IPS-20b (cell line): Measurements from ENCODE around the gene PMEPA1.

Source experiments
- H3K27ac ChIP-seq: one replicate; pipeline ENCODE4 v1.5.1; 2013; ENCODE audit warnings: low read length
- H3K27me3 ChIP-seq: 2 replicates; pipeline ENCODE4 v1.6.1; 2013; ENCODE audit warnings: mild to moderate bottlenecking, low read length, inconsistent platforms; ENCODE audit not compliant: insufficient read depth
- H3K36me3 ChIP-seq: 2 replicates; pipeline ENCODE4 v1.6.1; 2013; ENCODE audit warnings: low read depth, mild to moderate bottlenecking, inconsistent platforms, low read length, moderate library complexity; ENCODE audit not compliant: insufficient read depth
- H3K4me1 ChIP-seq: 2 replicates; pipeline ENCODE4 v1.6.1; 2013; ENCODE audit warnings: mild to moderate bottlenecking, control low read depth, inconsistent platforms, low read length, moderate library complexity; ENCODE audit not compliant: insufficient read depth
- H3K4me3 ChIP-seq: 2 replicates; pipeline ENCODE4 v1.5.1; 2013; ENCODE audit warnings: mild to moderate bottlenecking, low read length, inconsistent platforms
- H3K9ac ChIP-seq: 2 replicates; pipeline ENCODE4 v1.6.1; 2013; ENCODE audit warnings: low read depth, mild to moderate bottlenecking, inconsistent platforms, low read length, moderate library complexity
- H3K9me3 ChIP-seq: 2 replicates; pipeline ENCODE4 v1.6.1; 2013; ENCODE audit warnings: mild to moderate bottlenecking, low read depth, low read length, inconsistent platforms; ENCODE audit not compliant: insufficient read depth

The PMEPA1 gene

DNA sequence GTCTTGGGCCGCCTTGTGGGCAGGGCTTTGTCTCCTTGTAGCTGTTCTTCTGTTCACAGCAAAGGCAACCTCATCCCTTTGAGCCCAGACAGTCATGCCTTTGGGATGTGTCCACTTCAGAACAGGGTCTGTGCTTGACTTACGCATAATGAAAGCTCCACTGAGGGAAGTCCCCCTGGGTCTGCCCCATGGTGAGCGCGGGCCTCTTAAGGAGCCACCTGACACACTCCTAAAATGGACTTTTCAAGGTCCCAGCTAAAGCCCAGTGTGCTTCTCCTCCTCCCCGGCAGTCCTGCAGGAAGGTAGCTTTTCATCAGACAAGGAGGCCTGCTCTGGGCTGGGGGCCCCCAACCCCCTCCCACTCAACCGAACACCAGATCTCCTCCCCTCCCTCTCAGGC, 24.9 kb upstream of the PMEPA1 start:
- H3K27me3 ChIP-seq, result no peaks in the 10 kb centered on the region
- H3K27ac ChIP-seq, result no peak overlapping the region
- no peaks in the 10 kb centered on the region for H3K36me3 ChIP-seq
- no peak overlapping the region for H3K9ac ChIP-seq
- H3K9me3 ChIP-seq, result no peaks in the 10 kb centered on the region
- no peak overlapping the region for H3K4me3 ChIP-seq
- no peaks in the 10 kb centered on the region for H3K4me1 ChIP-seq

DNA sequence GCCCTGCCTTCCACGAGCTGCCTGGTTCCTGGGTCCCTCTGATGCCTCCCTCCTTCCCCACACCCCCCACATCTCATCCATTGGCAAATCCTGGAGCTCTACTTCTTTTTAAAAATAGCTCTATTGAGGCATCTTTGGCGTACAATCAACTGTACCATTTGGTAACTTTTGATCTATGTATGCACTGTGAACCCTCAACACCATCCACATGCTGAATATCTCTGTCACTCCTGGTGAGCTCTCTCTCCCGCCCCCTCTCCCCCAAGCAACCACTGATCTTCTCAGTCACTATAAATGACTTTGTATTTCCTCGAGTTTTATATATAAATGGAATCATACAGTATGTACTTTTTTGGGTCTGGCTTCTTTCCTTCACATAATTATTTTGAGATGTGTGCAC, 22.4 kb upstream of the PMEPA1 start:
- H3K9me3 ChIP-seq, result no peaks in the 10 kb centered on the region
- no peaks in the 10 kb centered on the region for H3K36me3 ChIP-seq
- no peaks in the 10 kb centered on the region for H3K4me1 ChIP-seq
- H3K27ac ChIP-seq, result no peak overlapping the region
- H3K9ac ChIP-seq, result no peak overlapping the region
- H3K4me3 ChIP-seq, result no peak overlapping the region
- no peaks in the 10 kb centered on the region; the same call in 1 of the 2 replicates for H3K27me3 ChIP-seq

DNA sequence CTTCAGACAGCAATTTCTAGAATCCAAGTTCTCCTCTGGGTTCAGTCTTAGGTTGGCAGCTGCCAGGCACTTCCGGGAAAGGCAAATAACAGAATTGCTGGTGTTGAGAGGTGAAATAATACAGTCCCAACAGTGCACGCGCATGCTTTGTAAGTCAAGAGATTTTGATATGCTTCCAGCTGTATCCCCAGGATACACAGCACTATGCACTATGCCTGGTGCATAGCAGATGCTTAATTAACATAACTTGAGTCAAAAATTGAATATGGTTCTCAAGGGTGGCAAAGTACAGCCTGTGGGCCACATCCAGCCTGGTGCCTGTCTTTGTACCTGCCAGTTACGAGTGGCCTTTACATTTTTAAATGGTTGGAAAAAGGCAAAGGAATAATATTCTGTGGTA, 18.9 kb upstream of the PMEPA1 start:
- Histone ChIP-seq H3K4me1 (no peaks in the 10 kb centered on the region), H3K27ac (no peak overlapping the region), H3K9ac (no peak overlapping the region), H3K9me3 (no peaks in the 10 kb centered on the region), H3K36me3 (no peaks in the 10 kb centered on the region), H3K27me3 (no peaks in the 10 kb centered on the region; the same call in 1 of the 2 replicates), H3K4me3 (no peak overlapping the region)

DNA sequence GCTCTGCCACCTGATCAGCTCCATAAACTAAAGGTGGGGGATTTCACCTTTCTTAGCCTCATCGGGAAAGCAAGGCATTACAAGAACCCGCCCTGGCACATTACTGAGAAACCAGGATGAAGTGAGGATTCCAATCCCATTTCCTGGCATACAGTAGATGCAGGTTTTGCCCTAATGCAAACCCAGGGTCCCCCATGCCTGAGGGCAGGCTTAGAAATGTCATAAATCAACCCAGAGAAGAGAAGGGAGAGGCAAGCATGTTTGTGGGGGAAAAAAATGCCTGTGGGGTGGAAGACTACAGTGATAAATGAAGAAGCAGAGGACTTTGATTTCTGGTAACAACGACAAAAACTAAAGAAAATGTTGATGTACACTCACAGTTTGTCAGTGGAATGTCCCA, 18.0 kb upstream of the PMEPA1 start:
- H3K36me3 ChIP-seq, result no peaks in the 10 kb centered on the region
- no peak overlapping the region for H3K27ac ChIP-seq
- H3K4me1 ChIP-seq, result peaks cover 4% of the 10 kb centered on the region; the same call in 1 of the 2 replicates
- no peak overlapping the region for H3K9ac ChIP-seq
- no peaks in the 10 kb centered on the region; the same call in 1 of the 2 replicates for H3K27me3 ChIP-seq
- H3K9me3 ChIP-seq, result no peaks in the 10 kb centered on the region
- H3K4me3 ChIP-seq, result no peak overlapping the region

DNA sequence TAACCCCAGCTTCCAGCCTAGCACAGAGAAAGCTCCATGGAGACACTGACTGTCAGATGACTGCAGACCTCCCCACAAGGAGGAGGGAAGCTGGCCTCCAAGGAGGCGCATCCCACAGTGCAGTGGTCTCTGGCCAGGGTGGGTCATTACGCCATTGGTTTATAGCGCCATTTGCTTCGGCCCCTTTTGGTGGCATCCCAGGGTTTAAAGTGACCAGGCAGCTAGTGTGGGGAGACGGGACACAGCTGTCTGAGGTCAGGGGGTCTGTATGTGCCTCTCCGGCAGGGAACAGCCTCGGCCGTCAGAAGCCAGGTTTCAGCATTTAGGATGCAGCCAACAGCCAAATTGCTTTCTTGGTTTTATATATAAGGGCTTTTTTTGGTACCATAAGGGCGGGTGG, 15.8 kb upstream of the PMEPA1 start:
- Histone ChIP-seq H3K4me1 (peaks cover 9% of the 10 kb centered on the region; the same call in 1 of the 2 replicates), H3K9me3 (no peaks in the 10 kb centered on the region), H3K27ac (no peak overlapping the region)

DNA sequence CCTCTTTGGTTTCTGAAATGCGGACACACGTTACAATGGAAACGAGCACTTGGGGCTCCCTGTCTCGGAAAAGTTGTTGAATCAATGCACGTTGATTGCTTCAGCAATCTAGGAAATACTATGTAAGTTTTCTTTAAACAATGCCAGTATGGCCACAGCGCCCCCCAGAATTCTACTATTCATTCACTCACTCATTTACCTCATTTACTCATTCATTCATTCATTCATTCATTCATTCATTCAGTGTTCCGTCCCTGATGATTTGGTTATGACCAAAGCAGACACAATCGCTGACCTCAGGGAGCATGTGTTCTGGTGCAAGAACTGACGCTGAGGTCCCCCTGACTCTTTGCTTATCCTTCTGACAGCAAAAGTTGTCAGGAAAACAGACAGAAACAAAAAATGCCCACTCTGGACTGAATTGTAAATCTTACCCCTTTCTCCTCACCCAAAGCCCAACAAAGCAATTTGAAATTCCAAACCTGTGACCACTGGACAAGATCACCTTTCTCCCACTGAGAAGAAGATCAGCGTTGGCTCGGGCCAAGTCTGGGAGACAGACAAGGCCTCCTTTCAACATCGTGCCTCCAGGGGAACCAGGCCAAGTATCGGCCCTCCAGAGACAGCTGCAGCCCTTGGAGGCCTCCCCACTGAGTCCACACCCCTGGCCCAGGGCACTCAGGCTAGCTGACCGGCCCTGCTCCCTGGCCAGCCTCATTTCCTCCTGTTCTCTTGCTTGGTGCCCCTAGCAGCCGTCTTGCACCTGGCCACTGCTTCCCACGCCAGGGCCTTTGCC, 15.0 kb upstream of the PMEPA1 start:
- H3K9me3 ChIP-seq, result no peaks in the 10 kb centered on the region
- H3K4me1 ChIP-seq, result peaks cover 9% of the 10 kb centered on the region; the same call in 1 of the 2 replicates
- H3K9ac ChIP-seq, result no peak overlapping the region
- no peaks in the 10 kb centered on the region for H3K36me3 ChIP-seq
- H3K27me3 ChIP-seq, result no peaks in the 10 kb centered on the region; the same call in 1 of the 2 replicates
- no peak overlapping the region for H3K4me3 ChIP-seq
- no peak overlapping the region for H3K27ac ChIP-seq

More for the DNA sequence above, 15.8 kb upstream of the PMEPA1 start:
- no peak overlapping the region for H3K4me3 ChIP-seq
- no peak overlapping the region for H3K9ac ChIP-seq
- H3K36me3 ChIP-seq, result no peaks in the 10 kb centered on the region
- no peaks in the 10 kb centered on the region; the same call in 1 of the 2 replicates for H3K27me3 ChIP-seq

DNA sequence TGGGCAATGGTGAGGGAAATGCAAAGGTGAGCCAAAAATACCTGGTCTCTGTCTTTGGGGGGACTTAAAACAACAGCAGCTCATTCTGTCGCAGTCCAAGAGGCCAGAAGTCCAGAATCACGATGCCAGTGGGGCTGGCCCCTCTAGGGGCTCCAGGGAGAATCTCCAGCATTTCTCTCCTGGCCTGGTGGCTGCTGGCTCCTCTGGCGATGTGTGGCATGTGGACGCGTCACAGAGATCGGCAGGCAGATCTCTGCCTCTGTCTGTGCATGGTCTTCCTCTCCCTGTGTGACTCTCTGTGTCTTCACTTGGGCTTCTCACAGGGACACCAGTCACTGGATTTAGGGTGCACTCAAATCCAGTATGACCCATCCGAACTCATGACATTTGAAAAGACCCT, 14.0 kb upstream of the PMEPA1 start:
- Histone ChIP-seq H3K9ac (no peak overlapping the region), H3K27ac (no peak overlapping the region), H3K27me3 (no peaks in the 10 kb centered on the region; the same call in 1 of the 2 replicates), H3K9me3 (no peaks in the 10 kb centered on the region), H3K4me3 (no peak overlapping the region), H3K4me1 (peaks cover 12% of the 10 kb centered on the region; the same call in 1 of the 2 replicates), H3K36me3 (no peaks in the 10 kb centered on the region)

DNA sequence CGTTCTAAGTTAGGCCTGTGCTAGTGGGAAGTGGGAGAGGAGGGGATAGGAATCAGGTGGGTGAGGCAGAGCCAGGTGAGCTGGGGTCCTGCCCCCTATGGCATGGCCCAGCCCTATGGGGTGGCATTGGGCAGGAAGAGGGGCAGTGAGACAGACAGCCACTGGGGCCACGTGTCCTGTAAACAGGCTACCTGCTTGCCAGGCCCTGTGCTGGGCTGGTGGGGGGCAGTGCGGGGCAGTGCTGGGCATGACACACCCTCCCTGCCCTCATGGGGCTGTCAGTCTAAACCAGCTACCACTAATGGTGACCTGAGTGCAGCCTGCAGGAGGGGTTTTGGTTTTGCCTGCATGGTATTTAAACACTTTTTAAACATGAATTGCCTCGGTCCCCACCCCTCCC, 10.1 kb upstream of the PMEPA1 start:
- Histone ChIP-seq H3K4me3 (no peak overlapping the region), H3K27ac (no peak overlapping the region), H3K4me1 (peaks cover 14% of the 10 kb centered on the region; the same call in 1 of the 2 replicates), H3K27me3 (no peaks in the 10 kb centered on the region), H3K9me3 (no peaks in the 10 kb centered on the region), H3K9ac (no peak overlapping the region), H3K36me3 (no peaks in the 10 kb centered on the region)

DNA sequence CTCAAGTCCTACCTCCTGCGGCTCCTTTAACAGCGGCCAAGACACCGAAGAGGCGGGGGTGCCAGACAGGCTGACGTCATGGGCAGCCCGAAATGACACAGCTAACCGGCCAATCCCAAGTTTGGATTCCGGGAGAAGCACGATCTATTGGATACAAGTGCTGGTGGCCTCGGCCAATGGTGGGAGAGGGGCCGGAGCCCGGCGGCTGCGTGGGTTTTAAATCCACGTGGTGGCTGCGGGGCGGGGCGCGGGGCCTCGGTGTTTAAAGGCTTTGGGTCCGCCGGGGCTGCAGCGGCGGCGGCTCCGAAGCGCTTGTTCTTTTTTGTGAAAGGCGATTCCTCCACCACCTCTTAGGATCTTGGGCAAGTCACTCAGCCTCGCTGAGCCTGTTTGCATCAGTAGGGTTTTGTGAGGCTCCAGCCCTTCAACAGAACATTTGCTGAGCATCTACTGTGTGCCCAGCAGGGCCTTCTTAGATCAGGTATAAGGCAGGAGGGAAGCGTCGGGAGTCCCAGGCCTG, 8.7 kb upstream of the PMEPA1 start:
- Histone ChIP-seq H3K36me3 (no peaks in the 10 kb centered on the region), H3K9me3 (no peaks in the 10 kb centered on the region), H3K9ac (peak overlapping the region; percentile 70; the same call in 1 of the 2 replicates), H3K4me1 (peaks cover 14% of the 10 kb centered on the region; the same call in 1 of the 2 replicates), H3K4me3 (peak overlapping the region; percentile 72), H3K27me3 (no peaks in the 10 kb centered on the region), H3K27ac (no peak overlapping the region)

DNA sequence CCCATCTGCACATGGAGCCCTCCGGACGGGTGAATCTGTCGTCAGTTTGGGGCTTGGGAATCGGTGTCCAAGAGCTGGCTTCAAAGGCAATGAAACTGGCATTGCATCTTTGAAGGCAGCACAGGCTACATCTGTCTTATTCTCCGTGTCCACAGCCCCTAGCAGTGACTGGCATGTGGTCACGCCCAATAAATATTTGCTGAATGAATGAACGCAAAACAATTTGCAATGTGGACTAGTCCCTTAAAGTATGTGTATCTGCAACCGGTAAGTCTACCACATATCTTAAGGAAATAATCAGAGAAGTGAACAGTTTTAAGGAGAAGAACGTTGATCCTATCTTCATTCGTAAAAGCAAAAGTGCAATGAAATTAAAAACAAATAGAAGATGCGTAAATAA, 8.0 kb upstream of the PMEPA1 start:
- Histone ChIP-seq H3K27me3 (no peaks in the 10 kb centered on the region), H3K4me3 (no peak overlapping the region), H3K4me1 (peaks cover 8% of the 10 kb centered on the region; the same call in 1 of the 2 replicates), H3K9me3 (no peaks in the 10 kb centered on the region), H3K9ac (no peak overlapping the region), H3K27ac (no peak overlapping the region), H3K36me3 (no peaks in the 10 kb centered on the region)

DNA sequence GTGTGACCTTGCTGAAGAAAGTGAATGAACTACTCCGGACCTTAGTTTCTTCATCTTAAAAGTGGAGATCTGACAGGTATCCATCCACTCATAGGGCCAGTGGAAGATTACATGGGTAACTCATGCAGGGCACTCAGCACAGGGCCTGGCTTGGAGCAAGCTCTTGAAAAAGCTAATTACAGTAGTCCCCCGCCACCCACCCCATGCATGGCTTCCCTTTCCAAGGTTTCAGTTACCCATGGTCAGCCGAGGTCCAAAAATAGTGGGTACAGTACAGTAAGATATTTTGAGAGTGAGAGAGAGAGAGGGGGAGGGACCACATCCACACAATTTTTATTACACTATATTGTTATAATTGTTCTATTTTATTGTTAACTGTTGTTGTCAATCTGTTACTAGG, 7.1 kb upstream of the PMEPA1 start:
- Histone ChIP-seq H3K4me3 (no peak overlapping the region), H3K9me3 (no peaks in the 10 kb centered on the region), H3K27me3 (peaks cover 2% of the 10 kb centered on the region), H3K9ac (no peak overlapping the region), H3K27ac (no peak overlapping the region), H3K36me3 (no peaks in the 10 kb centered on the region), H3K4me1 (peaks cover 5% of the 10 kb centered on the region; the same call in 1 of the 2 replicates)

DNA sequence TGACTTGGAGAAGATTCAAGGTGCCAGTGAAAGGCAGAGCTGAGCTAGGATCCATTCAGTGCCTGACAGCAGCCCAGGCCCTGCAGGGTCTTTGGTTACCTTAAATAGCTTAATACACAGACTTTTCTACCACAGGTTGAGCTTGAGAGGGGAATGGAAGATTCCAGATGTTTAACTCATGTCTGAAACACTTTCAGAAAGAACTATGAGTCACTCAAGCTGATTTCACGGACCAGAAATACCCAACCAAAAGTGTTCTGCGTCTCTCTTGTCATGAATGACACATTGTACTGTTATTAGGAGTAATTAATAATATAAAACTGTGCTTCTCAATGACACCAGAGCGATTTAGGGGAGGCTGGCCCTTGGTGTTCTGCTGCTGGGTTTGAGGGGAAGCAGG, 6.4 kb upstream of the PMEPA1 start:
- H3K27ac ChIP-seq, result no peak overlapping the region
- no peak overlapping the region for H3K9ac ChIP-seq
- peaks cover 5% of the 10 kb centered on the region; the same call in 1 of the 2 replicates for H3K4me1 ChIP-seq
- no peaks in the 10 kb centered on the region for H3K9me3 ChIP-seq
- peaks cover 9% of the 10 kb centered on the region for H3K27me3 ChIP-seq
- no peak overlapping the region for H3K4me3 ChIP-seq
- no peaks in the 10 kb centered on the region for H3K36me3 ChIP-seq
